T-helper 2 cell treated with Interferon-gamma antibody and Interleukin-4, amounts not matched to agents 100 ng/mL and 5 ng/mL, for 36 hours (primary cell): ENCODE data around the gene DNAJC8. TPM values are rescaled to one million over a fixed set of nuclear protein-coding genes. Genes with fewer than 3 reads are reported as not detected.

Source experiments
- intact Hi-C: fragments of 100-400 bp; cut with micrococcal nuclease; formaldehyde crosslinking; loops from one replicate; pipeline ENCODE4 v1.15.1; 2023
- total RNA-seq: library from RNA; stranded (reverse); gene quantifications from 2 replicates; pipeline ENCODE4 v1.2.3, GENCODE V29; 2022

DNAJC8 gene
- total RNA-seq, 1 donor from 2014 or later: 103 TPM

DNA sequence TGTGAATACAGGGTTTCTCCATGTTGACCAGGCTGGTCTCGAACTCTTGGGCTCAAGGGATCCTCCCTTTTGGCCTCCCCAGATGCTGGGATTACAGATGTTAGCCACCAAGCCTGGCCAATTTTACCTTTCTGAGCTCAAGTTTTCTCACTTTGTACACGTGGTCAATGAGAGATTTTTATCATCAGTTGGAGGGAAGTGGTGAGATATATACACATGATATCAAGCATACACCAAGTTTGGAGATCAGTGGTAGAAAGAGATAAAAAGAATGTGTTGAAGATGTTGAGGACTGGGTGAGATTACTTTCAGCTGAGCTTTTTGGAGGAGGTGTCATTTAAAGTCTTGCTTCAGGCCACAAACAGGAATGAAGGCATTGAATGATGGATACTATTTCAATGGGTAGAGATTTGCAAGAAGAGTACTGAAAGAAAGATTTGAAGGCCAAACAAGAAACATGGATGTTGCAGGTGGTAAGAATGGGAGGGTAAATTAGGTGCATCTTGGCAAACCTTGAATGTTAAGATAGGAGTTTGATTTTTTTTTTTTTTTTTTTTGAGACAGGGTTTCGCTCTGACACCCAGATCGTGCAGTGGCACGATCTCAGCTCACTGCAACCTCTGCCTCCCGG, 23.5 kb upstream of the DNAJC8 start:
- intact Hi-C loops: loop anchor here (5.0 kb wide), 3 partner anchors 196 to 926 kb away; partner anchors contain the start of gene SRSF4

- intact Hi-C loops: loop anchor here (2.0 to 5.0 kb wide), 3 partner anchors 35 to 392 kb away; partner anchors contain the start of gene TAF12
These were observed 17.1 kb upstream of the DNAJC8 start for GRCh38 chr1:28249866-28250295.

GRCh38 chr1:28249013-28249865, 16.4 kb upstream of the DNAJC8 start:
- intact Hi-C loops: loop anchor here (5.0 kb wide), 2 partner anchors 333 to 393 kb away; partner anchors contain the start of gene TAF12

DNA sequence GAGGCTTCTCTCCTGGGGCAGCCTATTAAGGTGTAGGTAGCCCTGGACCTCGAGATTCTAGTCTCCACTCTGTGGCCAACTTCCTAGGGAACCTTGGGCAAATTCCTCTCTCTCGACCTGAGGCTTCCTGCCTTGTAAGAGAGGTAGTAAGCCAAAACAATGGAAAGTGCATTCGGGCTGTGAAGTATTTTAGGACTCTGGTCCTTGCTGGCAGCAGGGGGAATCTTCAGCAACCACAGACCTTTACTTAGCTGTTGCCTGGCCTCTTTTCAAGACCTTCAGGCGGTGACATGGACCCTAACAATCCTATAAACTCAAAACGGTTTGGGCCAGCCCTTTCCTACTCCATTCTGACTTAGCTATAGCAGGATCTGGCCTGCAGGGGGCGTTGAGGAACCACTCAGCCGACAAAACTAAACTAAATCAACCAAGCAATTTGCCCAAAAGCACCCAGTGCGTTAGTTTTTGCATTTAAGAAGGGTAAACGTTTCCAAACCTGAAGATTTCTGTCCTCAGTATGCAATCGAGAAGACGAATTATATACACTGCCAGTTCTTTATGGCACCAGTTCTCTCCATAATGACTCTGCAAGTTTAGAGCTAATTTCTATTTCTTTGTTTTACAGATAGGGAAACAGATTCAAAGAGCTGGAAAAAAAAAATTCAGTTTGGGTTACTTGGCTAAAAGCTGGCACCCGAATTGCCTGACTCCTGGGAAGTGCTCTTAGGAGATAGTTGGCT, 15.6 kb upstream of the DNAJC8 start:
- intact Hi-C loops: loop anchor here (1.0 to 5.0 kb wide), 5 partner anchors 11 to 629 kb away; partner anchors contain the start of genes MED18, SESN2 and TAF12

DNA sequence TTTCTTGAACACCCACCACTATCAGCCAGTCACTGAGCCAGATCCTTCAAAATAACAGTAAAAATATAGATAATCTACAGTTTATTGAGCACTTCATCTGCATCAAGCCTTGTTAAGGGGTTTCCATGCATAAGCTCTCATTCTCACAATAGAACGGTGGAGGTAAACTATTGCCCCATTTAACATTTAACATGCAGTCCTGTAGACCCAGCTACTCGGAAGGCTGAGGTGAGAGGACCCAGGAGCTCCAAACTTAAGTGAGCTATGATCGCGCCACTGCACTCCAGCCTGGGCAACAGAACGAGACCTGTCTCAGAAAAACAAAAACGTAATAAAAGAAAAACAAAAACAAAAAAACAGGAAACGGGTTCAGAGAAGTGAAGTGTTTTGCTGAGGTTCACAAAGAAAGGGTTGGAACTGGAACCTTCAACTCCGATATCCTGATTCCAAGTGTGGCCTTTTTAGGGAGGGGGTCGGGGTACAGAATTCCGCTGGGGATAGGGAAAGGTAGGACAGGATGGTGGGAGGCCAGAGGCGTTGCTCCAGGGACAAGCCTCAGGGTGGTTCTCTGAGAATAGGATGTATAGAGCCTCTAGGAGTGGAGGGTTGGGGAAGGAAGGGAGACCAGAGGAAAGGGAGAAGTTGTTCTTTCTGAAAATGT, 14.9 kb upstream of the DNAJC8 start:
- intact Hi-C loops: loop anchor here (1.0 to 5.0 kb wide), 7 partner anchors 12 to 630 kb away; partner anchors contain the start of genes MED18, PHACTR4, SESN2 and TAF12

- intact Hi-C loops: loop anchor here (1.0 to 5.0 kb wide), 5 partner anchors 10 to 396 kb away; partner anchors contain the start of genes ATP5IF1, EYA3 and TAF12
These were observed 13.6 kb upstream of the DNAJC8 start for GRCh38 chr1:28246427-28246832.

- intact Hi-C loops: loop anchor here (5.0 kb wide), 2 partner anchors 338 to 398 kb away; partner anchors contain the start of gene TAF12
These were observed 11.9 kb upstream of the DNAJC8 start for GRCh38 chr1:28244549-28245251.

DNA sequence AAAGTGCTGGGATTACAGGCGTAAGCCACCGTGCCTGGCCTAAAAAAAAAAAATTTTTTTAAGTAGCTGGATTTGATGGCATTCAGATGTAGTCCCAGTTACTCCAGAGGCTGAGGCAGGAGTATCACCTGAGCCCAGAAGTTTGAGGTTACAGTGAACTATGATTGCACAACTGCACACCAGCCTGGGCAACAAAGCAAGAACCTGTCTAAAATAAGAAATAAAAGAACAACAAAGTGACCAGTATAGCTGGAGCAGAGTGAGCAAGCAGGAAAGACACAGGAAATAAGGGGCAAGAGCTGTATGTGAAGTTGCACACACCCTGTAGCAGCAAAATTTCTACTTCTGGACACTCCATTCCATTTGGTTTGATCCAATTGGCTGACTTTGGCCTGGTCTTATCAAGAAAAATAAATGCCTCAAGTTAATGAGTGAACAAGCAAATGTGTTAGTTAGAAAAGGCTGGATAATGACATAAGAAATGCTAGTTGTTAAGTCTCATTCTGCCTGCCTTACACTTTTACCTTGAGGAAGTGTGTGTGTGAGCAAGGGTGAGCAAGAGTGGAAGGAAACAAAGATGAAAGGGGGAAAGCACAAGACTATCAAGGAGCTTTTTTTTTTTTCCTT, 11.0 kb upstream of the DNAJC8 start:
- intact Hi-C loops: no loop called here

- intact Hi-C loops: no loop called here
These were observed 8.9 kb upstream of the DNAJC8 start for GRCh38 chr1:28241638-28242241.

- intact Hi-C loops: no loop called here
These were observed 7.2 kb upstream of the DNAJC8 start for GRCh38 chr1:28240024-28240423.

DNA sequence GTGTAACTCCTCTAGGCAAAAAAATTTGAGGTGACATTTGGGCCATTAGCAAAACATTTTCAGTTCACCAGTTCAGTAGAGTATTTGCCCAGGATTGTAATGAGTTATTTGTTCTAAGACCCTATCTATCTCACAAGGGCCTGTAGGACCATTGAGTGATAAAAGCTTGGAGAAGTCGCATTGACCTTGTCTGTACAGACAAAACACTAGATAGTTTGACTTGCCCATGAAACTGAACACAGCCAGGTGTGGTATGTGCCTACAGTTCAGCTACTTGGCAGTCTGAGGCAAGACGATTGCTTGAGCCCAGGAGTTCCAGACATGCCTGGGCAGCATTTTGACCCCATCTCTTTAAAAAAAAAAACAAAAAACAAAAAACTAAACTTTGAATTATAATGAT, 6.2 kb upstream of the DNAJC8 start:
- intact Hi-C loops: no loop called here

DNA sequence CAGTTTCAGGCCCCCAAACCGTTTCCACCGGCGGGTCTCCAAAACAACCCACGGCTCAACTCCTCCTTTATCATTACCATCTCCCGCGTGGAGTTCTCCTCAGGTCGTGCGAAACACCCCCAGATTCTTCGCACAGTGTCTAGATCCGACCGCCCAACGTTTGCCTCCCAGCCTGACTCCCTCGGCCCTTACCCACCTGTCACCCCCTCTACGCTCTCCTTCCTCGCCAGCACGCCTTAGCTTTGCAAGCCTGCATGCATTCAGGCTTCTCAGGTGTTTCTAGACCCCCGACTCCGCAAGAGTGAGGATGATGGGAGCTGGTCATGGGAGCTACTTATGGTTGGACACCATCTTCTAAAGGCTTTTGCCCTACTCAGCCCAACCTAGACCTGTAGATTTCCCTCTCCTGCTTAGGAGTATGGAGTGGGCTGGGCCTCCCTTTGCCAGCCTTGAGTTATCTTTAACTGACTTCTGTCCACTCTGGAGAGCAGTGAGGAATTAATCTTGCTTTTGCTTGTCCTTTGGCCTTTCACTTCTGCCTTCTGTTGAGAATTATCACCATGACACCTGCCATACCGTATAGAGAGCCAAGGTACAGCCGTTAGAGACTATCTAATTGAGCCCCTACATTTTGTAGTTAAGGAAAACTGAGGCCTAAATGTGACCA, 4.0 kb upstream of the DNAJC8 start:
- intact Hi-C loops: loop anchor here (1.0 kb wide), 2 partner anchors 10 to 23 kb away; partner anchors contain the start of gene SESN2

DNA sequence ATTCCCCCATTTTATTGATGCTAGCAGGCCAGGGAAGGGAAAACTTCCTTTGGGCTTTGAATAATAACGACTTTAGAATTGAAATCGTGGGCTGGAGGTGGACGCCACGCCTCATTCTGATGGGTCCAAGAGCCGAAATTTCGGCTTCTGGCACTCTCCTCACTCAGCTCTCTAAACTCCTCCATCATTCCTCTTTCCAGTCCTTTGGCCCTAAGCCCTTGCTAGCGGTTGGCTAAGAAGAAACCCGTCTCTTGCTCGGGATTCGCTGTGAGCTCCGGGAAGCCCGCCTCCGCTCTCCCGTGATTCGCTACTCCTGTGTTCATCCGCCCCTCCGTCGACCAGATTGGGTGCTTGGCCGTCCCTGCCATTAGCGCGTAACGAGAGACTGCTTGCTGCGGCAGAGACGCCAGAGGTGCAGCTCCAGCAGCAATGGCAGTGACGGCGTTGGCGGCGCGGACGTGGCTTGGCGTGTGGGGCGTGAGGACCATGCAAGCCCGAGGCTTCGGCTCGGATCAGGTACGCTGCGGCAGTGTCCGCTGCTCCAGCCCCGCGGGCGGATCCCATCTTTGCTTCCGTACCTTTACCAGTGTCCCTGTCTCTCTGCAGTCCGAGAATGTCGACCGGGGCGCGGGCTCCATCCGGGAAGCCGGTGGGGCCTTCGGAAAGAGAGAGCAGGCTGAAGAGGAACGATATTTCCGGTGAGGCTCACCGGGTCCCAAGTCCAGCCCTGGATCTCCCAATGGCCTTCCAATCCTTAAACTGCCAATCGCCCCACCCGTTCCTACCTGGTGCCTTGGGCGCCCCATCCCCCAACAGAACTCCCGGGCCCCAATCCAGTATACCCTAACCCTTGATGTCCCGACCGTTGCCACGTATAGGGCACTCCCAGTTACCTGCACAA, 3.2 kb upstream of the DNAJC8 start, which contains the start of gene ATP5IF1:
Gene ATP5IF1, plus strand, starts transcription at position 370 of the 901 bp plus-strand sequence. Its CDS starts 60 bp downstream, at position 430.
- intact Hi-C loops: loop anchor here (1.0 kb wide), 2 partner anchors 10 to 23 kb away; partner anchors contain the start of gene SESN2

- intact Hi-C loops: no loop called here
These were observed 406 bp upstream of the DNAJC8 start for GRCh38 chr1:28233264-28233606.

GRCh38 chr1:28229996-28230395, 2.8 kb downstream of the DNAJC8 start:
- intact Hi-C loops: no loop called here

- intact Hi-C loops: no loop called here
These were observed 3.7 kb downstream of the DNAJC8 start for GRCh38 chr1:28229089-28229488.

GRCh38 chr1:28213315-28213714, 19.5 kb downstream of the DNAJC8 start:
- intact Hi-C loops: no loop called here
